Kasumi-1 (cell line): ENCODE data around the gene OR2L8.

Source experiments
- DNase-seq, 2 experiments: peaks; one replicate each; lab custom pipeline; 2025; lab: John Stamatoyannopoulos, UW

OR2L8 gene

GRCh38 chr1:247992986-247993385, 44.3 kb downstream of the OR2L8 start:
- no peak for DNase-seq

GRCh38 chr1:247998811-247999210, 50.2 kb downstream of the OR2L8 start:
- no peak for DNase-seq
